HG03558 (cell line): Measurements from ENCODE around the gene HKDC1.
"Not testable (repeated sequence)": the region's sequence is repeated elsewhere in the genome, so short reads cannot be mapped to it uniquely, and the experiment has no call there.

ENCODE experiments used
- ATAC-seq: cut with Tn5 transposase; IDR thresholded peaks from one replicate; pipeline ENCODE4 v1.9.1; 2021; ENCODE audit warnings: moderate number of reproducible peaks; ENCODE audit not compliant: unreplicated experiment; ENCODE audit errors: extremely low read depth

HKDC1 gene

DNA sequence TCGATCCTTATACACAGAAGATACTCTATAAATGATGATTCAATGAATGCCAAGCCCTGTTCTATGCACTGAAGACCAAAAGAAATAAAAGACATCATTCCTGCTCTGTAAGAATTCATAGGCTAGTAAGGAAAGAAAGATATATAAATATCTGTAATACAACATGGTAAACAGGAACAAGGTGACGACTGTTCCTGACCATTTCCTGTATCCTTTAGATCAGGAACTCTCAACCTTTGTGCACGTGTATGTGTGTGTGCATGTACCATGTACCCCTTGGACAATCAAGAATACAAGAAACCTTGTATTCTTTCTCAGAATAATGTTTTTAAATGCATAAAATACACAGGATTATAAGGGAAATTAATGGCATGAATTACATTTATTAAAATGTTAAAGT lies 50.9 kb downstream of the HKDC1 start:
- ATAC-seq = no peak

DNA sequence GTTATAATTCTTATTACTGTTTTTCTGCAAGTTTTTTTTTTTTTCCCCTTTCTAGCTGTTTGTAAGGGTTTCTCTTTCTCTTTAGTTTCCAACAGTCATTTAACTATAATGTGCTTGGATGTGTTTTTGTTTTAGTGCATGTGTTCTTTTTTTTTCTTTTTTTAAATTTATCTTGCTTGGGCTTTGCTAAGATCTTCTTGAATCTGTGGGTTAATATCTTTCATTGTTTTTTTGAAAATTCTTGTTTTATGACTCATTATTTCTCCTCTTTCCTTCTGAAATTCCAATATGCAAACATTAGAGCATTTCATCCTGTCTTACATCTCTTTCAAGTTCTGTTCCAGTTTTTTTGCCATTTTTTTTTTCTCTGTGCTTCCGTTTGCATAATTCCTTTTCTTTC lies 52.5 kb downstream of the HKDC1 start:
- ATAC-seq = no peak

DNA sequence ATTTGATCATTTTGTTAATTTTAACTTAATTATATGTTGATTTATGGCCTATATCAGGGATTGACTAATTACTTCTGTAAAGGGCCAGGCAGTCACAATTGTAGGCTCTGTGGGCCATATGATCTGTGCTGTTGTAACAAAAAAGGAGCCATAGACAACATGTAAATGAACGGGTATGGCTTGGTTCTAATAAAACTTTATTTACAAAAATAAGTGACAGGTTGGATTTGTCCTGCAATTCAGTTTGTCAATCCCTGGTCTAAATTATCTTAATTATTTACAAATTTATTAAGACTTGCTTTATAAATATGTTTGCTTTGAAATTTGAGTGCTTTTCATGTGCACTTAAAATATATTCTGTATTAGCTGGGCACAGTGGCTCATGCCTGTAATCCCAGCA lies 55.3 kb downstream of the HKDC1 start:
- no peak for ATAC-seq

DNA sequence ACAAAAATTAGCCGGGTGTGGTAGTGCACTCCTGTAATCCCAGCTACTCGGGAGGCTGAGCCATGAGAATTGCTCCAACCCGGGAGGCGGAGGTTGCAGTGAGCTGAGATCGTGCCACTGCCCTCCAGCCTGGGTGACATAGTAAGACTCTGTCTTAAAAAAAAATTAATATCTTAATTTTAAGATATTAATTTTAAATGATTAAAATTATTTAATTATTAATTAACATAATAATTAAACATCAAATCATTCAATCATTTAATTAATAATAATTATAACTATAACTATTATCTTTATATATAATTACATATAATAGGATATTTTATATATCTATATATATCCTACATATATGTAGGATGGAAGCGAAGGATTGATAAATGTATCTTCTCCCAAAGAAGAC lies 56.4 kb downstream of the HKDC1 start:
- no peak for ATAC-seq

DNA sequence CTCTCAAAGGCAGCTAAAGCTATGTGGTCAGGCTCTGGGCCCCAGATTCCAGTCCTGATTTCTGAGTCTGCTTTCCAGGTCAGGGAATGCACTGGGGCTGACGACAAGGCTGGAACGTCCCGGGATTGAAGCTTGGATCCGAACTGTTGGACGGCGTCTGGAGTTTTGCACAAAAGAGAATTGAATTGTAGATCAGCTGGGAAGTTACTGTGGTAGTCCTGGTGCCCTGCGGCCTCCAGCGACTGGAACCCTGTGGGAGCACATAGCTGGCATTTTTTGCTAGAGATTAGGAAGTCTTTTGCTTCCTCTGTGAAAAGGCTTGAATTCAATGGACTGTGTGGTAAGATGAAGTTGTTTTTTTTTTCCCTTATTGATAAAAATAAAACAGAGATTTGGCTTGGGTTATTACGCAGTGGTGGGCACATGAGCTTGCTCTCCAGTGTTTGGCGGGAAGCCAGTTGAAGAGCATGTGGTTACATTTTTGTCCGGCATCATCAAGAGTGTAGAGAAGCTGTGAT lies 58.4 kb downstream of the HKDC1 start, which contains the start of gene HK1:
TSS of gene HK1 (plus strand) at position 51 of the 518 bp plus-strand sequence.
- no peak for ATAC-seq

DNA sequence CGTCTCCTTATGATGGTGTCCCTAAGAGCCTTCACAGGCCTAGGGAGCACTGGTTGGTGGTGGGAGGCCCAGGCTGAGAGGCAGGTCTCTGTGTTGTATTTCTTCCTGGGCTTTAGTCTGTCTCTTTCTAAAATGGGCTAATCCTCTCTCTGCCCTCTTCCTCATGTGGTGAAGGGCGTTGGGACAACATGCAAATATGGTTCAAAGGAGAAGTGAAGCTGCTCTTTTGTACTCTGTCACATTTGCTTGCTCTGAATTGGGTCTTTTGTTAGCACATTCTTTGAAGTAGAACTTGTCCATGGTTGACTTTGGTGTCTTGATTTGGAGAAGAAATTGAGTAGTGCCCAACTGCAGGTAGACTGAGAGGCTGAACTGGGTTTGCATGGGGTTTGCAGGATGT lies 59.0 kb downstream of the HKDC1 start:
- ATAC-seq = no peak

DNA sequence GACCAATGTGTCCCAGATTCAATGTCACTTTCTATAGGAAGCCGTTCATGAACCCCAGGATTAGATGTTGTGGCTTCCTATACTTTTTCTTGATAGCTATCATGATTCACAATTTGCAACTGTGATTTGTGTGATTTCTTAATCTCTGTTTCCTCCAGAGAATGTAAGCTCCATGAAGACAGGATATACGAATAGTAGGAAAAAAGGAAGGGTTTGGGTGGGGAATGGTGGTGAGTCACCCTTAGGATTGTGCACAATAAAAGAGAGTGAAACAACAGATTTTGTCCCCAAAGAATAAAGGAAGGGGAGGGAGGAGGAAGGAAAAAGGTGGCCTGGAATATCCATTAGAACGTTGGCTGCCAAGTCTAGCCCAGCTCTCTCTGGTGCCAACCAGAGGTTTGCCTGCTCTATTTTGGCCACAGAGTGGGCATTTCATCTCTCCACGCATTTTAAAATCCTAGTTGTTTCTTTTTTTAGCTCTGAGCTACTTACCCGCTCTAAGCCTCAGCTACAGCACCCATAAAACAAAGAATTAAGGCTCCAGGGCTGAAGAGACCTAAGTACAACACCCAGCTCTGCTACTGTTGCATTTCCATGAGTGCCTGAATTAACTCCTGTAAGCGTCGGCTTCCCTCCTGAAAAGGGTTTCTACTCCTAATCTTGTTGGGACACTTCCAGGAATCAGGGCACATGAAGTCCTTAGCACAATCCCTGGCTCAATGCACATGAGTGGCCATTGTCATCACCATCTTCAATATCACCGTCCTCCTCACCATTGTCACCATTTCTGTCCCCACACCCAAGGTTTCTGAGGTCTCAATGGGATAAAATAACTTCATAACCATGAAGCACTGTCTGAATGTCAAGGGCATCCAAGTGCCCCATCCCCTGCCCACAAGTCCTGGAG lies 61.6 kb downstream of the HKDC1 start:
- no peak for ATAC-seq

DNA sequence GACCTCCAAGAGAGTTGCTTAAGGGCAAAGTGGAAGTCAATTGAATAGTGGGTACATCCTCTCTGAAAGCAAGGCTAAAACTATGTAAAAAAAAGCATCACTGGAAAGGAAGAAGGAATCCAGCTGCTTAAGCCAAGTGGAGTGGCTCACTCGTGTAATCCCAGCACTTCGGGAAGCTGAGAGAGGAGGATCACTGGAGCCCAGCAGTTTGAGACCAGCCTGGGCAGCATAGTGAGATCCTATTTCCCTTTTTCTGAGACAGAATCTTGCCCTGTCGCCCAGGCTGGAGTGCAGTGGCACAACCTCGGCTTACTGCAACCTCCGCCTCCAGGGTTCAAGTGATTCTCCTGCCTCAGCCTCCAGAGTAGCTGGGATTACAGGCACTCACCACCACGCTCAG lies 64.3 kb downstream of the HKDC1 start:
- ATAC-seq = not testable (repeated sequence)

DNA sequence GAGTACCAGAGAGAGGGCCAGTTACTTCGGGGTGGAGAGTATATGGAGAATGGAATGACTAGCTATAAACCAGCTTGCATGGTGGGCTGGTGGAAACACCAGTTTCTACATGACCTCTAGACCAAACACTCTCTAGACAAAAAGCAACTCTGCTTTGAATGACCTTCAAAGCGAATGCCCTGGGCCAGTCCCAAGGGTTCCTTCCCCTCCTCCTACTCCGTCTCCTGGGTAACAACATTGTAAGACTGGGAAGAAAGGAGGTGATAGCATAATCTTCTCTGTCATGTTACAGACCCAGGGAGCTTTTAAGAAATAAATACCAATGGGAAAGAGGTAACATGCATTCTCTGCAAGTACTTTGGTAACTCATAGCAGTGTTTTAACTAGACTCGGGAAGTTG lies 65.6 kb downstream of the HKDC1 start:
- no peak for ATAC-seq

DNA sequence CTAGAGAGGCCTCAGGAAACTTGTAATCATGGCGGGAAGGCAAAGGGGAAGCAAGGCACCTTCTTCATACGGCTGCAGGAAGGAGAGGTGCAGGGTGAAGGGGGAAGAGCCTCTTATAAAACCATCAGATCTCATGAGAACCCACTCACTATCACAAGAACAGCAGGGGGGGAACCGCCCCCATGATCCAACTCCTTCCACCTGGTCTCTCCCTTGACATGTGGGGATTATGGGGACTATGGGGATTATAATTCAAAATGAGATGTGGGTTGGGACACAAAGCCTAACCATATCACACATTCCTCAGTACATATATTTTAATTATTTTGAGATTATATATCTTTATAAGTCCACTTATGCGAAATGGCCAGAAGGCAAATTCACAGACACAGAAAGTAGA lies 67.0 kb downstream of the HKDC1 start:
- no peak for ATAC-seq

DNA sequence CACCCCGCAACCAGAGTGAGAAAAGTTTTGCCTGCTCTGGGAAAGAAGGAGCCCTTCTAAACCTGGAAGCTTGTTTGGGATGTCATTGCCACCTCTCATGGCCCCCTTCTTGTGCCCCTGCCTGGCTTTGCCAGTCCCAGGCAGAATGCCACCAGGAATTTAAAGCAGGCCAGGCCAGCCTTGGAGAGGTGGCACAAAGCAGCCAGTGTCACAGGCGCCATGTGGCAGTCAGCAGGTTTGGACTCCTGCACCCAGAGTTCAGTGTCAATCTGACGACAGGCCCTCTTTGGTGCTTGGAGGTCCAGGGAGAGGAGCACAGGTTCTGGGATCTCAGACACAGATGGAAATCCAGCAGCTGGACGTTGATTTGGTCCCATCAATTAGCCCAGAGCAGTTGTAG lies 70.9 kb downstream of the HKDC1 start:
- no peak for ATAC-seq

DNA sequence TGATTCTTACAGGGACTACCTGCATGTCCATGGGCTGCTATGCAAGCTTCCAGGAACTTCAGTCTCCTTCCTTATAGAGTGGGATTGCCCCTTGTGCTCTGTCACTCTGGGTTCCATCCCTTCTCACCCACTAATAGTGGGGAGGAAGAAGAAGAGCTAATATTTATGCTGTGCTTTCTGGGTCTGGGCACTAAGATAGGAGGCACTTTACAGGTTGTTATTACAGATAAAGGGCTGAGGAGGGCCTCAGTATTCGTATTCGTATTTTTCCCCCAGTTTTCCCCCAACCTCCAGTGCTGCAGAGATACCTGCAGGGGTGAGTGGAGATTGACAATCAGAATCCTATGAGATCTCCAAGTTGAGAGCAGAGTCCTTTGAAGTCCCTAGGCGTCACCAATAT lies 72.3 kb downstream of the HKDC1 start:
- ATAC-seq = no peak

DNA sequence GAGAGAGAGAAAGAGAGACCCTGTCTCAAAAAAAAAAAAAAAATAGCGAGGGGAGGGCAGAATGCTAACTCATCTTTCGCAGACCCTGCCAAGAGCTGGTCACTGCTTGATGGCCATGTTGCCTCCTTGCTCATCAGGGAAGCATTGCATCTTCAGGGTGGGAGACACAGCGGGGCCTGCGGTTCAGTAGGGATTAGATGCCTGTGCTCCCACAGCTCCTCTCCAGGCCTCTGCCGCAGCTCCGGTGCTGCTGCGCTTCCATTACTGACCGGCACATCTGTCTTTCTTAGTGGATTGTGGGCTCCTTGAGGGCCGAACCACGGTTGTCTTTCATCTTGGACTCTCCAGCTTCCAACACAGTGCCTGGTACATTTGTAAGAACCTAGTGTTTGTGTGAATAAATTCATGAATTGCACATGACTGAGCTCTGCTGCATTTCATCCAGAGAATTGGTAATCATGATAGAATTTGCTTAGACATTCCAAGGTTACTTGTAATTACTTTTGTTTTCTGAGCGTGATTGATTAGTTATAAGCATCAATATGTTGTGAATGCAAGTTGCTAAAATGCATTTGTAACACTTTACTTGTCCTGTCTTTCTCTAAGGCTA lies 75.0 kb downstream of the HKDC1 start:
- no peak for ATAC-seq

DNA sequence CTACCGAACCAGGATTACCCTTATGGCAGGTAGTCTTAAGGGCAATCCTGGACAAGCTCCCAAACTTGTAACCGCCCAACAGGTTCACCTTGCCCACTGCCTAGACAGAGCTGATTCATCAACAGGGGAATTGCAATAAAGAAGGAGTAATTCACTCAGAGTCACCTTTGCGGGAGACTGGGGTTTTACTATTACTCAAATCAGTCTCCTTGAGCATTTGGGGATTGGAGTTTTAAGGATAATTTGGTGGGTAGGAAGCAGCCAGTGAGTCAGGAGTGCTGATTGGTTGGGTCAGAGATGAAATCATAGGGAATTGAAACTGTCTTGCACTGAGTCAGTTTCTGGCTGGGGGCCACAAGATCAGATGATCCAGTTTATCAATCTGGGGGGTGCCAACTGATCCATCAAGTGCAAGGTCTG lies 83.5 kb downstream of the HKDC1 start:
- ATAC-seq = no peak

DNA sequence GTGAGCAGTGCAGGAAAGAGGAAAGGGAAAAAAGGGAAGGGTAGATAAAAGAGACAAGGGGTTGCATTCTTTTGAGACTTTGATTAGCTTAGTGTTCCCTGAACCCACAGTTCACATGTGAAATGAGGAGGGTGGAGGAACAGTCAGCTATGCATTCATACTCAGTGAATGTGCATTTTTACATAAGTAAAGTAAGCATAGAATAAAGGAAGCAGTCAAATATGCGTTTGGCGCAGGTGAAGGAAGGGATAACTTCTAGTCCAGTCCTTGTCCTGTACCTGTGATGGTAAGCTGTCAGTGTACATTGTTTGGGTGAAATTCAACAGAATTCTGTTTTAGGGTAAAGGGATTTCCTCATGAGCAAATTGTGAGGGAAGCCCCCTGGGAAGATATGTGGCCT lies 86.3 kb downstream of the HKDC1 start:
- ATAC-seq = no peak

DNA sequence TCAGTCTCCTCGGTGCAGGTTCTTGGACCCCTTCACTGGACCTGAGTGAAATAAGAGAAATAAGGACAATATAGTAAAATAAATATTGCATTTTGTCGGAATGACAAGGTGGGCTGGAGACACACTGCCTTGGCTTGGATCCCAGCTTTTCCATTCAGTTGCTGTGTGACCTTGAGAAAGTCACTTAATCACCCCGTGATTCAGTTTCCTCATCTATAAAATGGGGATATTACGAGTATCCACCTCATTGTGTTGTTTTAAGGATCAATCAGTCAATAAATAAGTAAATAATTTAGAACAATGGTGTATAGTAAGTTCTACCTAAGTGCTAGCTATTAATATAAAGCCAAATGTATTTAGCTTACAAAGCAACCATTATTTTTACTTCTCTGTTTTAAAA lies 87.3 kb downstream of the HKDC1 start:
- no peak for ATAC-seq

DNA sequence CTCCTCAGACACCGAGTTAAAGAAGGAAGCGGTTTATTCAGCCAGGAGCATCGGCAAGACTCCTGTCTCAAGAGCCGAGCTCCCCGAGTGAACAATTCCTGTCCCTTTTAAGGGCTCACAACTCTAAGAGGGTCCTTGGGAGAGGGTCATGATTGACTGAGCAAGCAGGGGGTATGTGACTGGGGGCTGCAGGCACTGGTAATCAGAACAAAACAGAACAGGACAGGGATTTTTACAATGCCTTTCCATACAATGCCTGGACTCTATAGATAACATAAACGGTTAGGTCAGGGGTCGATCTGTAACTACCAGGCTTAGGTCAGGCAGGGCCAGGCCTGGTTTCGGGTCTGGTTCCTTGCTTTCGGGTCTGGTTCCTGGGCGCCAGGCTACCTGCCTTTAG lies 88.2 kb downstream of the HKDC1 start:
- ATAC-seq = not testable (repeated sequence)

DNA sequence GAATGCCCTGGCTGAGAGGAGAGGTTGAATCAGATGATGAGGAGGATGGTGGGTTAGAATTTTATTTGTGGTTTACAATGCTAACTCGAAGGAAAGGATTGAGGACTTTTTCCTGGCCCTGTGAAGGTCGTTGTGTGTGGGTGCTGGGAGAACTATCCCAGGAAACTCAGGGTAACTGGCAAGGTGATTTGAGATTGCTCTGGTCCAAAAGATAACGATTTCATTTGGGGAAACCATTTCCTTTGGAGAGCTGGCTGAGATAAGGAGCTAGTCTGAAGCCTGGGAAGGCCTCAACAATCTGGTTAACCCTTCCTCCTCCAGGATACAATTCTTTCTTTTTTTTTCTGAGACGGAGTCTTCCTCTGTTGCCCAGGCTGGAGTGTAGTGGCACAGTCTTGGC lies 91.2 kb downstream of the HKDC1 start:
- ATAC-seq = no peak

DNA sequence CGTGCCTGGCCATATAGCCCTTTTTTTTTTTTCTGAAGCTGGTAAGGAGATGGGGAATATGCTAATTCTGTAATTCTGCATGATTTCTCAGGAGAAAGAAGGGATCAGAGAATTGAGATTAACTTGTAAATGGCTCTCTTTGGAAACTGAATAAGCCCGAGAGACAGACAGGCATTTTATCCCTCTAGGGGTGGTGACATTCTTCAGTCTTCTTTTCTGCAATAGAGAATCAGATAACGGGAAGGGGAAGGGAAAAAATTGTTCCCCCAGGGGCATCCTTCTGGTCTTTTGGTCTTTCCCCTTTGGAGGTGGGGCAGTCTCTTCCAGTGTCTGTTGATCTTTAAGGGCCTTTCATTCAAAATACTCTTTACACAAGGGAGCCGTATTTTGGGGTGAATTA lies 92.4 kb downstream of the HKDC1 start:
- no peak for ATAC-seq

DNA sequence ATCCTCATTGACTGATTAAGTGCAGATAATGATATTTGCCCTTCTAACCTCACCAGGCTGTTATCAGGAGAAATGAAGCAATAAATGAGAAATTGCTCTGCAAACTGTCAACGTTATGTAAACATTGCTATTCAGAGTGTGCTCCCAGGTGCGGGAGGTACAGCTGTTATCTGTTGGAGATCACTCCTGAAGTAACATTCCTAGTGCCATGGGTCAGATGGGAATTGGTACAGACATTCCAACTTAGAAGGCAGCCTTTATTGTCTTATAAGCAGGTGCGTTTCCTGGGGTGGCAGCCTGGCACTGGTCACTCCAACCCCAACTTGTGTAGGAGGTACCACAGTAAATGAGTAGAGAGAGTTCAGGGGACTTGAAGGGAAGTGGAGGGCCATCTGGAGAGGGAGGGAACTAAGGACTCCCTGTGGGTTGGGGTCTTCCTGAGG lies 95.0 kb downstream of the HKDC1 start:
- no peak for ATAC-seq

DNA sequence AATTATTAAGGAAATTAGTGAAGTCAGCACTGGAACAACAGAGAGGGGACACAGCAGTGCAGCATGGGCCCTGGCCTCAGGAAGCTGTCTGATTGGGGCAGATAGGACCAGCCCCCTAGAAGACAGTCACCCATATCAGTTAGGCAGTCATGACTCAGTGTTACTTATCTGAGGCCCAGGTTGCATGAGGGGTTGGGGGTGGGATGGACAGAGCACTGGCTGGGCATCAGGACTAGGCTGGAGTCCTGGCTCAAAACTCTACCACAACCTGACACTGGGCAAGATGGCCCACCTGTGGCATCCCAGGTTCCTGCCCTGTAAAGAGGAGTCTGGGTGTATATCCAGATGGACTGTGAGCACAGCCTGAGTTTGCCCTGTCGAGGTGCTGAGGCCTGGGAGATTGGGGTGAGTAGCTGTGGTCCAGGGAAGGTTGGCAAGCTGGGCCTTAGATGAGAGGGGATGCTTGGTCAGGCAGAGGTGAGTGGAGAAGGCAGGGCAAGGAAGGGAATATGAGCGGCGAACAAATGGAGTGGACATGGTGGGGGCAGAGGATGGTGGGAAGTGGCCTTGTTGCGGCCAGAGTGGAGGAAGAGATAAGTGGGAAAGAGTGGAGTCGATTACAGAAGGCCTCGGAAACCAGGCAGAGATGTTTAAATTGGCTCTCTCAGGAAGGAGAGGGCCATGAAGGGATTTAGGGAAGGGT lies 95.6 kb downstream of the HKDC1 start:
- no peak for ATAC-seq
